Gastroesophageal sphincter (tissue), 4 donors: ENCODE results near the gene TJAP1. TPM values are rescaled to one million over a fixed set of nuclear protein-coding genes. Genes with fewer than 3 reads are reported as not detected.

Experiments
- ATAC-seq: fragments of 150-250 bp; one replicate; pipeline ENCODE4 v1.9.1; 2016; ENCODE audit warnings: mild to moderate bottlenecking, moderate library complexity
- H3K27ac ChIP-seq, 4 donors: fragments of 200-600 bp; sonication (generic) in 3 of 4; 1 replicate in 3 of 4; 2 replicates in 1 of 4; pipeline ENCODE4 v1.5.1; 2016 to 2019
- H3K27me3 ChIP-seq: fragments of 200-600 bp; sonication (generic); one replicate; pipeline ENCODE4 v1.5.1; 2019
- H3K36me3 ChIP-seq, 2 donors: fragments of 200-600 bp; sonication (generic); one replicate each; pipeline ENCODE4 v1.5.1; 2019; ENCODE audit warnings: control low read depth in 1 of 2
- H3K4me1 ChIP-seq, 3 donors: fragments of 200-600 bp; sonication (generic); 1 replicate in 2 of 3; 2 replicates in 1 of 3; pipeline ENCODE4 v1.5.1; 2016 to 2019; ENCODE audit warnings: control low read depth in 2 of 3
- H3K4me3 ChIP-seq, 2 donors: fragments of 200-600 bp; sonication (generic); one replicate each; pipeline ENCODE4 v1.5.1; 2019; ENCODE audit warnings: mild to moderate bottlenecking in 1 of 2, moderate library complexity in 1 of 2
- H3K9me3 ChIP-seq, 3 donors: fragments of 200-600 bp; sonication (generic); one replicate each; pipeline ENCODE4 v1.5.1; 2017 to 2019; ENCODE audit warnings: control low read depth in 2 of 3
- EP300 ChIP-seq: sonication (generic); formaldehyde crosslinking; IDR thresholded peaks from one replicate; pipeline ENCODE4 v1.6.1; 2017; ENCODE audit warnings: antibody characterized with exemption, mild to moderate bottlenecking
- POLR2A ChIP-seq, 2 donors: fragments of 450-650 bp; IDR thresholded peaks; one replicate each; pipeline ENCODE4 v1.6.1; 2017; ENCODE audit warnings: antibody characterized with exemption in 2 of 2, mild to moderate bottlenecking in 2 of 2, moderate library complexity in 1 of 2
- POLR2AphosphoS5 ChIP-seq: sonication (generic); formaldehyde crosslinking; IDR thresholded peaks from one replicate; pipeline ENCODE4 v1.6.1; 2017; ENCODE audit warnings: antibody characterized with exemption
- WGBS, 2 donors: methylation state at CpG; one replicate each; pipeline ENCODE4 v1.1.5; 2018; ENCODE audit warnings: low coverage in 1 of 2; 5-methylcytosine and 5-hydroxymethylcytosine counted together
- total RNA-seq, 4 donors: library from RNA; depleted of rRNA; stranded (reverse); fragments of >200 nt; gene quantifications; one replicate each; pipeline ENCODE4 v1.1.0, GENCODE V29; 2016
- TF ChIP-seq, protein P1 (sequence below), 4 experiments: fragments of 200-600 bp in 2 of 4; fragments of 450-650 bp in 2 of 4; sonication (generic) in 1 of 4; IDR thresholded peaks; one replicate each; pipeline ENCODE4 v1.5.1; 2017 to 2019; ENCODE audit warnings: antibody characterized with exemption in 4 of 4, mild to moderate bottlenecking in 2 of 4, moderate library complexity in 2 of 4

Gene TJAP1
- total RNA-seq, 4 donors from 2014 or later = 20.1 to 36.0 (median 27.8) TPM

GRCh38 chr6:43481591-43482236 lies 4.3 kb downstream of the TJAP1 start:
- H3K27ac ChIP-seq = no peak overlapping the region
- WGBS, 2 donors = 80% methylated on average over 5 to 11 of the region's 11 CpGs
- H3K4me1 ChIP-seq = peaks cover 0 to 40% (median 11%) of the 10 kb centered on the region in 3 donors
- no peak for ATAC-seq
- H3K9me3 ChIP-seq = no peaks in the 10 kb centered on the region
- peaks cover 0 to 11% of the 10 kb centered on the region in 2 donors for H3K36me3 ChIP-seq
- H3K27me3 ChIP-seq = no peaks in the 10 kb centered on the region
- no peak overlapping the region for H3K4me3 ChIP-seq
- TF ChIP-seq POLR2AphosphoS5 (no peak), POLR2A (IDR thresholded peaks at IDR 0.05) (no peak), EP300 (no peak)
- TF ChIP-seq, protein P1, sequence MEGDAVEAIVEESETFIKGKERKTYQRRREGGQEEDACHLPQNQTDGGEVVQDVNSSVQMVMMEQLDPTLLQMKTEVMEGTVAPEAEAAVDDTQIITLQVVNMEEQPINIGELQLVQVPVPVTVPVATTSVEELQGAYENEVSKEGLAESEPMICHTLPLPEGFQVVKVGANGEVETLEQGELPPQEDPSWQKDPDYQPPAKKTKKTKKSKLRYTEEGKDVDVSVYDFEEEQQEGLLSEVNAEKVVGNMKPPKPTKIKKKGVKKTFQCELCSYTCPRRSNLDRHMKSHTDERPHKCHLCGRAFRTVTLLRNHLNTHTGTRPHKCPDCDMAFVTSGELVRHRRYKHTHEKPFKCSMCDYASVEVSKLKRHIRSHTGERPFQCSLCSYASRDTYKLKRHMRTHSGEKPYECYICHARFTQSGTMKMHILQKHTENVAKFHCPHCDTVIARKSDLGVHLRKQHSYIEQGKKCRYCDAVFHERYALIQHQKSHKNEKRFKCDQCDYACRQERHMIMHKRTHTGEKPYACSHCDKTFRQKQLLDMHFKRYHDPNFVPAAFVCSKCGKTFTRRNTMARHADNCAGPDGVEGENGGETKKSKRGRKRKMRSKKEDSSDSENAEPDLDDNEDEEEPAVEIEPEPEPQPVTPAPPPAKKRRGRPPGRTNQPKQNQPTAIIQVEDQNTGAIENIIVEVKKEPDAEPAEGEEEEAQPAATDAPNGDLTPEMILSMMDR (IDR thresholded peaks at IDR 0.05) = no peak

- H3K27ac ChIP-seq = no peak overlapping the region
- H3K36me3 ChIP-seq = peaks cover 0 to 15% of the 10 kb centered on the region in 2 donors
- WGBS, 2 donors = 41 to 89% methylated on average over 1 to 3 of the region's 4 CpGs
- TF ChIP-seq, protein P1 (IDR thresholded peaks at IDR 0.05) = no peak
- TF ChIP-seq POLR2A (IDR thresholded peaks at IDR 0.05) (no peak), EP300 (no peak), POLR2AphosphoS5 (no peak)
- peaks cover 0 to 14% (median 2%) of the 10 kb centered on the region in 3 donors for H3K4me1 ChIP-seq
- ATAC-seq = no peak
- H3K4me3 ChIP-seq = no peak overlapping the region
- no peaks in the 10 kb centered on the region for H3K9me3 ChIP-seq
- no peaks in the 10 kb centered on the region for H3K27me3 ChIP-seq
These were observed 11.4 kb downstream of the TJAP1 start for GRCh38 chr6:43488667-43489276.

DNA sequence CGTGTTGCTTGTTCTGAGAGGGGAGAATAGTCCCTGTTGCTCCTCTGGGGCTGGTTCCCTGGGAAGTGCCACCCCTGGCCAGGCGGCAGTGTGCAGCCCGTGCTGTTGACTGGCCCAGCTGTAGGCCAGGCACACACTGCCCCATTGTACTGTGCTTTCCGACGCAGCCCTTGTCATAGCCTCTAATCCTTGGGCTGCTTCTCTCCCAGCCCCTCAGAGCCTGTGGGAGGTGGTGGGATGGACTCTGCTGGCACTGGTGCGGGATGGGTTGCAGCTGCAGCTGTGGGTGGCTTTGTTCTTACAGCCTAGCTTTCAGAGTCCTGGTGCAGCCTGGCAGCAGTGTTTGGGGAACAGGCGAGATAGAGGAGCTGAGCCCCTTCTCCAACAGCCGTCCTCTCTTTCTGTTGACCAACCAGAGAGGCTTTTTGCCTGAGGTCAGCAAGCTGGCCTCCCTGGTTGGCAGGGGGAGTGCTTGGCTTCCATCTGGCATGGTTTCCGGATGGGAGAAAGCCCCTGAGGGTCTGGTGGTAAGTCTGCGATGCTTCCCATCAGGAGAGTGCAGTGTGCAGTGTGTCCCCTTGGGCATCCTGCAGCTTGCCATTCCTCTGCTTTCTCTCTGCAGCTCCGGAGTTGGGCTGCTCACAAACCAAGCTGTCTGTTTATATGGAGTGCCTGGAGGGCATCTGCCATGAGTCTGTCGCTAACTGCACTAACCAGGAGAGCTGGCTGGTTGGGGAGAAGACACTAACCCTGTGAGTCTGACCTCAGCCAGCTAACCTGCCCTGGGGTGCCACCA lies 12.1 kb downstream of the TJAP1 start:
- 67% methylated on average over 1 of the region's 12 CpGs; no CpG with 5 or more reads in 1 of the 2 donors for WGBS, 2 donors

GRCh38 chr6:43490523-43490939 lies 13.2 kb downstream of the TJAP1 start:
- Histone ChIP-seq H3K4me1 (peaks cover 2 to 14% (median 9%) of the 10 kb centered on the region in 3 donors), H3K27me3 (no peaks in the 10 kb centered on the region), H3K27ac (no peak overlapping the region), H3K4me3 (no peak overlapping the region), H3K9me3 (no peaks in the 10 kb centered on the region), H3K36me3 (peaks cover 0 to 12% of the 10 kb centered on the region in 2 donors)
- TF ChIP-seq EP300 = no peak
- TF ChIP-seq POLR2A (IDR thresholded peaks at IDR 0.05) = no peak
- no peak for TF ChIP-seq POLR2AphosphoS5
- TF ChIP-seq, protein P1 (IDR thresholded peaks at IDR 0.05) = no peak
- no peak for ATAC-seq
- 75% methylated on average over 5 of the region's 6 CpGs; no CpG with 5 or more reads in 1 of the 2 donors for WGBS, 2 donors

More for the DNA sequence above, 12.1 kb downstream of the TJAP1 start:
- Histone ChIP-seq H3K4me1 (peaks cover 0 to 14% (median 2%) of the 10 kb centered on the region in 3 donors), H3K36me3 (peaks cover 0 to 15% of the 10 kb centered on the region in 2 donors), H3K9me3 (no peaks in the 10 kb centered on the region), H3K27me3 (no peaks in the 10 kb centered on the region), H3K4me3 (no peak overlapping the region), H3K27ac (no peak overlapping the region)
- ATAC-seq = no peak
- no peak for TF ChIP-seq POLR2A (IDR thresholded peaks at IDR 0.05)
- TF ChIP-seq EP300 = no peak
- no peak for TF ChIP-seq POLR2AphosphoS5
- TF ChIP-seq, protein P1 (IDR thresholded peaks at IDR 0.05) = no peak
